Stimulated activated CD8-positive, alpha-beta memory T cell treated with anti-CD3 and anti-CD28 coated beads, Interleukin-15, amount 100 ng/mL, for 4 hours (primary cell): ENCODE results near the gene P3H1.
"Not testable (repeated sequence)": the region's sequence is repeated elsewhere in the genome, so short reads cannot be mapped to it uniquely, and the experiment has no call there.

Source experiments
- DNase-seq, 2 donors: peaks; one replicate each; pipeline ENCODE4 v3.0.0-alpha.2; 2020; ENCODE audit warnings: low read depth in 2 of 2

Gene P3H1

DNA sequence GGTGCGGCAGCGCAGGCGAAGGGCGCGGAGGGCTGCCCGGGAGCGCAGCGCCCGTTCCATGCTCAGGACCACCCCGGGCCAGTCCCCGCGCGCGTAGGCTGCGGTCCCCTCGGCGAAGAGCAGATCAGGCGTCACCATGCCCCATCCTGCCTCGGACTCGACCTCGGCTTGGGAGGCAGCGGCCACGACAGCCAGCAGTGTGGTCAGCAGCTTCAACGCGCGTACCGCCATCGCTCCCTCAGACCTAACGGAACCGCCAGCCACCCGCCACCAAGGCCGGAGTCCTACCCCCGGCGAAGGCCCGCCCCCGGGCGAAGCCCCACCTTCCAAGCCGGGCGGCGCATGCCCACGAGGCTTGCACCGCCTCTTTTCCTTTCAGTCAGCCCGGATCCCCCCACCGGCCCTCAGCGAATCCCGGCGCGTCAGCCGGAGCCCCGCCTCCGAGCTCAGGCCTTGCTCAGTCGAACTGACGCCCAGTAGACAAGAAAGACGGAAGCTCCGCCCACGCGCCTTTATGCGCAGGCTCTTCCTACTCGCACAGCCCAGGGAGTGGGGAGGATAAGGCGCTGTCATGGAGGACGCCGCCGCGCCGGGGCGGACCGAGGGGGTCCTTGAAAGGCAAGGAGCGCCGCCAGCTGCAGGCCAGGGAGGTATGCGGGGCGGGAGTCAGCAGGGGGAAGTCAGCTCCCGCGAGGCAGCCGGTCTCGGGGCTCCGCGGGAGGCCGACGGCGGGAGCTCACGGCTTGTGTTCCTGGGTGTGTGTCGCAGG, at the start of gene P3H1, which contains the start of gene C1orf50:
Gene P3H1, minus strand, starts transcription at position 288 of the 769 bp plus-strand sequence. Its CDS starts 57 bp downstream, at position 231.
Gene C1orf50, plus strand, starts transcription at position 509 of the 769 bp plus-strand sequence. Its CDS starts 63 bp downstream, at position 572.
- DNase-seq: peak; percentile 100

DNA sequence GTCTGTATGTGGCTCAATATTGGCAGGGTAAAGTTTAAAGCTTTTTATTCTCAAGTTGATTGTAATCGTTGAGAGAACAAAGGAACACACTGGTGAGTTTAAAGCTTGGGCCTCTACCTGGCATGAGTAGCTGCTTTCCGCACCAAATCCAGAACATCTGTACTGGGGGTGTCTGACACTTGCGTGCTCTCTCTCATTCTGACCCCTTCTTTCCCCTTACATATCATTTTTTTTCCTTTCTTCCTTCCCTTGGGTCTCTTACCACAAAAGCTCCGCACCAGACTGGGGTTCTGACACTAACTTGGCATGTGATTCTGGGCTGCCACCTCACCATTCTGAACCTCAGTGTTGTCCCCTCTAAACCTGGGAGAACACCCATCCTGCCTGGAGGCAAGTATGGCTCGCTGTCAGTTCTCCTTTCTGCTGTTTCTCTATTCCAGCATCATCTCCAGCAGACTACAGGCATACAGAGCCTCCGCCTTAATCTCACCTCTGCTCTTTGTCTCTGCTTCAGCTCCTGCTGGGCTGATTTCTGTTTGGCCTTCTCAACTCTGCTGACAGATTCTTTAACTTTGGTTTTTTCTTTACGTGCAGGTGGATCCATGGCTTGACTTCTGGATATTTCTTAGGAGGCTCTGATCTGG, 49.2 kb upstream of the P3H1 start:
- DNase-seq: no peak

GRCh38 chr1:42814815-42815214, 48.0 kb upstream of the P3H1 start:
- not testable (repeated sequence) for DNase-seq

GRCh38 chr1:42807056-42807668, 40.3 kb upstream of the P3H1 start:
- DNase-seq: no peak

DNA sequence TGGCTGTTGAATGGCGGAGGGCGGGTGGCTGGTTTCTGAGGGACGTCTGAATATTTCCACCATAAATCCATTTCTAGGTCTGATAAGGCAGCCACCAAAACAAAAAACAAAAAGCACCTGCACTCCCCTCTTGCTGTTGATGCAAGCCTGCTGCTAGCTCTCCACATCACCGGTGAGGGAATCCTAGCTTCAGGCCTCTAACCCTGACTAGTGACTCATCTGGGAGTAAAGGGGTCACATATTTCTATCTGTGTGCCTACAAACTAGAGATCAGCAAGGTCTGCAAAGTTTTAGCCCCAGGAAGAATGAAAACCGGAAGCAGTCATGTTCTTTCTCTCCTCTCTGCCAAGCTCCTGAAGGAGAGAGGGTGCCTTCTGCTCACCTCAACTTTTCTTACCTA, 39.8 kb upstream of the P3H1 start:
- no peak for DNase-seq

DNA sequence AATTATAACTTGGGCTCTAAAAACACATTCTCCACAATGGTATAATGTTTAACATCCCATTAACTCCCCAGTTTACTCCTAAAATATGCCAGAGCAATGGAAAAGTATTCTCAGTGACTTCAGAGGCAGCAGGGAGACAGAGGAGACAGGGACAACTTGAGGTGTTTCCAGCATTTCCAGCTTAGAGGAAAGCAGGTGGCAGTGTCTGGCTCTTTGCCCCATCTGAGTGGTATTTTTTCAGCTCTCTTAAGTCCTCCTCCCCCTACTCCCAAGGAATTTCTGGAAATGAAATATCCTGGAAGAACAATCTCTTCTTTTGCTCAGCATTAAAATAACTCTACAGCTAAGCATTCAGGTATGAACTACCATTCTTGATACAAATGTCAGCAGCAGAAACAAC, 39.3 kb upstream of the P3H1 start:
- no peak for DNase-seq

DNA sequence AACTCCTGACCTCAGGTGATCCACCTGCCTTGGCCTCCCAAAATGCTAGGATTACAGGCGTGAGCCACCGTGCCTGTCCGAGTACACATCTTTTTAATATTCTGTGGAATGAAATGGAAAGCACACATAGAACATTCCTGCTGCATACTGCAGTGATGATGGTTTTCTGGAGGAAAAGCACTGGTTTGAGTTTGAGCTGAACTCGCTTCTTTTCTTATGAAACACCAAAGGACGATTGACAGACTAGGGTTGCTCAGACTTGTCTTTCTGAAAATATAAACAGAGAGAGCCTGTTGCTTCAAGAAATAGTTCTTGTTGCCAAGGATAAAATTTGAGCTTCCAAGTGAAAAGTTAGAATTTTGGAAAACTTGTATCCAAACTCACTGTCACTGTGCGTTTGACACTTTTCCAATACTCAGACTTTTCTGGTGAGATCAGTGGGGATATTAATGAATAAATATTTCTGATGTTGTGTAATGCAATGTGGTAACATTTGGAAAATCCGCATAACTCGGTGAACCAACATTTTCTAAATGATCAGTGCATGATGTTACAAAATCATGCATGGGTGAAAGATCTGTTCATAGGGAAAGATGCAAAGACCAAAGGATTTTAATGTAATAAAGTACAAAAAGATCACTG, 35.1 kb upstream of the P3H1 start:
- DNase-seq: no peak

- DNase-seq: no peak
Observed at GRCh38 chr1:42797979-42798378, 31.2 kb upstream of the P3H1 start.

DNA sequence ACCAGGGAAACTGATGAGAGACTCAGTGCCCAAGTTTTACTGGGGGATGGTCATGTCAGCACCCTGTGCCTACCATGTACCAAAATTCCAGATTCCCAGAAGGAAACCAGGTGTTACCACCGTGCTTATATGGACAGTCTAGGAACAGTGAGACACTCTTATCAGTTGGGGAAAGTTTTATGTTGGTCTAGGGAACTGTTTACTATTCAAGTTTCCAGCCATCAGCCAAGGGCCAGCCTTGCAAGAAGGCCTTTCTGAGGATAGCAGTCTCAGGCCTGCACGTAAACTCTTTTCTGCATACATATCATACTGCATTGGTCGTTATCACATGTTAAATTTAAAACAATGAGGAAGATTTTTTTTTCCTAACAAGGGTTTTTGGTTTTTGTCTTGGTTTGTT, 30.6 kb upstream of the P3H1 start:
- no peak for DNase-seq

- no peak for DNase-seq
Observed at GRCh38 chr1:42793824-42794223, 27.0 kb upstream of the P3H1 start.

GRCh38 chr1:42788021-42788420, 21.2 kb upstream of the P3H1 start:
- DNase-seq: no peak

DNA sequence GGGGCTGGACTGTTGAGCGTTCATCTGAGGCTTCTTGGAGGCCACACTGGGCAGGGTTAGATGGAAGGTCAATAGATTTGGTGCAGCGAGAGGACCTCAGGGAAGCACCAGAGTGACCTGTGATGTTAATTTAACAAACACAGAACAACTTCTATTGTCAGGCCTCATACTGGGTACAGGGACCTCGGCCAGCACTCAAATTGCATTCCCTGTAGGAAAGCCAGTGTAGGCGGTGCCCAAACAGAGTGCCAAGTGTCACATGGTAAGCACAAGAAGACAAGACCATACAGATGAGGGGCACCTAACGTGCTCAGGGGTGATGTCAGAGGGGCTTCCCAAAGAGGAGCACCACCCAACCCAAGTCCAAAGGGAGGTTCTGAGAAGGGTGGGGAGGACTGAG, 19.3 kb upstream of the P3H1 start:
- DNase-seq: no peak

DNA sequence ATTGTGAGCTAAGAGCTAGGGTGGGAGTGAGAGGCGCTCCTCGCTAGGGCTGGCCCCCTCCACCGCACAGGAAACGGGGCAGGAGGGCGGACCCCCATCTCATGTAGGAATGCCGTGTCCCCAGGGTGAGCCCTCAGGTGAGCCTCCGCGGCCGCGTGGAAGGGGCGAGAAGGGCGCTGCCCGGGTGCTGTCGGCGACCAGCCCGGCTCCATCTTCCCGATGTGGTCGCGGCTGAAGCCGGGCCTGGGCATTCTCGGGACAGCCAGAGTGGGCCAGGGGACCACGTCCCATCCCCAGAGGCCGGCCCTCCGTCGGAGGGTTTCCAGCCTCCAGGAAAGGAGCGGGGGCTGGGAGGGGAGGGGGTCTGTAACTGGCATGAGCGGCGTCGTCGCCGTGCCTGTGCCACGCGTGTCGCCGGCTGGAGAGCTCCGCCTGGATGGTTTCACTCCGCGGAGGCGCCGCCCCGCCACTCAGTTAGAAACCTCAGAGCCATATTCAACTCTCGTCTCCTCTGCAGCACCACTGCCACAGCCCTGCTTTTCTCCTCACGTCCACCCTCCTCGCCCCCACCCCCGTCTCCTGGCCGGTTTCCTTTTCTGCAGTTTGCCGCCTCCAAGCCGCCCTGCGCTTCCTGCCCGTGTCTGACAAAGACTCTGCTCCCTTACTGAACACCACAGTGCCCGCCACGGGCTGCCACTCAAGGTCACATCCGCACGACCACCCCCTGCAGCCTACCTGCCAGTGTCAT, 18.3 kb upstream of the P3H1 start, which contains the start of gene TMEM269:
Gene TMEM269, plus strand, starts transcription at position 46 of the 748 bp plus-strand sequence. CDS start 4,903 bp downstream, outside the sequence.
- DNase-seq: peak; percentile 5 to 8

DNA sequence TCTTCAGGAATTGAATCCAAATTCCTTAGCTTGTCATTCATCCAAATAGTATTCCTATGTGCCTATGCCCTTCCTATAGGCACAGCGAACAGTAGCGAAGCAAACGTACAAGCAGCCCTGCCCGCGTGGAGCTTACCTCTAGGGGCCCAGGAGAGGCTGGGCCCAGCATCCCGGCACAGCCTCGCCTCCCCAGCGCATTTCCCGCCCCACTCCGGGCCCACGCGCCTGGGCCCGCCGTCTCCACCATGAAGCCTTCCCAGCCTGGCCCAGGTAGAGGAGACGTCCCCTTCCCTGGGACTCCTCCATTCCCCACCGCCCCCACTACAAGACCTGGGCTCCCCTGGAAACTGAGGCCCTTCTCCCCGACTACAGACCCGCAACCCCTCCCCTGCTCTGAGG, 17.7 kb upstream of the P3H1 start:
- DNase-seq: no peak

DNA sequence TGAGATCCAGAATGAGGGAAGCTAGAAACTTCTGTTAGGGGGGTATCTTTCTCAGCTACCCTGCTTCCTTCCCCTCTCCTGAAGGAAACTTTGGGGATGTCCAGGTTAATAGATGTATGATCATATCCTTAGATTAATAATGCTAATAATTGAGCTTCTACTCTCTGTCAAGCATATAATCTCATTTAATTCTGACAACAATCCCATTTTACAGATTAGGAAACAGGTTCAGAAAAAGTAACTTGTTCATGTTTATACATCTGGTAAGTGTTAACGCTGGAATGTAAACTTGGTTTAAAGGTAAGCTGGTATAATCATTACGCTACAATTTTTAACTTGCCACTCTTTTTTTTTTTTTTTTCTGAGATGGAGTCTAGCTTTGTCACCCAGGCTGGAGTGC, 16.3 kb upstream of the P3H1 start:
- no peak for DNase-seq

DNA sequence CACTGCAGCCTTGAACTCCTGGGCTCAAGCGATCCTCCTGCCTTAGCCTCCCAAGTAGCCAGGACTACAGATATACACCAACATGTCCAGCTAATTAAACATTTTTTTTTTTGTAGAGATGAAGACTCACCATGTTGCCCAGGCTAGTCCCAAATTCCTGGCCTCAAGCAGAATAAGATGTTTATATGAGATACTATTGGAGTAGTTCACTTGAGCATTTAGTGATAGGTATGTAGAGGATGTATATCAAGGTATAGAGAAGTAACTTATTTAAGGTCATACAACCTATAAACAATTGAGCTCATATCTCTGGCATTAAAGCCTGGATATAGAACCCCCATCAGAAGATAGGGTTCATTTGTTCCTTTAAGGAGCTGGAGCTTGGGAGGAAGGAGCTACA, 13.3 kb upstream of the P3H1 start:
- DNase-seq: no peak

DNA sequence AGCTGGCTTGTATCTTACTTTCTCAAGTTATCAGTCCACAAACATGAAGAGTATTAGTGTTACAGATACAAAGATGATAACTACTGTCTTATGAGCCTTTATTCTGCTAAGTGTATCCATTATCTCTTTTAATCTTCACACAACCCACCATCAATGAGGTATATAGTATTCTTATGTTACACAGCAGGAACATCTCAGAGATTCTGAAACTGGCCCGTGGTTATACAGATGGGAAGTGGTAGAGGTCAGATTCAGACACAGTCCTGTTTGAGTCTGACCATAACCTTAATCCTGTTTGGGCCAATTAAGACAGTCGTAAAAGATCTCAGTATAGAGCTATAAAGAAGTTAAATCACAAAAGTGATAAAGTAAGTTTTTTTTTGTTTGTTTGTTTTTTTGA, 12.9 kb upstream of the P3H1 start:
- no peak for DNase-seq

DNA sequence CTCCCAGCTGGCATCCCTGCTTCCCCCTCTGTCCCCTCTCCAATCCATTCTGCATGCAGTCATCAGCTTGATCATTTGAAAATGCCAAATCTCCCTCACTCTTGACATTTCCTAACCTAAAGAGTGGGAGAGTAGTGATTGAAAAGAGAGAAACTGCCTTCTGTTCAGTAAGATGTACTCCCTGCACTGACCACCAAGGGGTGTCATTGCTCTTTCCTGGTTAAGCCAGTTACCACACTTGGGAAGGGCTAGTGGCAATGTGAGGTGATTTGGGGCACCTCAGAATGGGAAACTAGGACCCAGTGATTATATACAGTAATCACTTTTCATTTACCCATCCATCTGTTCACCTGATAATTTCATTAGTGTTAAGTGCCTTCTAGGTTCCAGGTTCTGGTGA, 11.0 kb upstream of the P3H1 start:
- no peak for DNase-seq

DNA sequence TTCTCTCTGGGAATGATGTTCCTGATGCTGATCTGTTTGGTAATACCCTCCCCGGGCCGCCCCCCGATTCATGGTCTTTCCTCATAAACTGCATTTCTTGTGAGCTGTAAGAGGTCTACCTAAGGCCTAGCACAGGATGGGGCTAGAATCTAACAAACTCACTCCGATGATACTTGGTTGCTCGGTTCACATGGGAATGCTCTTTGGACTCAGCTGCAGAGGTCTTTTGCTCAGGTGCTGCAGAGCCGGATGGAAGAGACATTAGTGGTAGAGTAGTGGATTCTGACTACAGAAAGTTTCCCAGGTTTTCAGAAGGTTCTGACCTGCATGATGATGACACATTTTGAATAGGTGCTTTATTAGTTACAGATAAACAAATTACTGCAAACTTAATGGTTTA, 9.7 kb upstream of the P3H1 start:
- DNase-seq: no peak

DNA sequence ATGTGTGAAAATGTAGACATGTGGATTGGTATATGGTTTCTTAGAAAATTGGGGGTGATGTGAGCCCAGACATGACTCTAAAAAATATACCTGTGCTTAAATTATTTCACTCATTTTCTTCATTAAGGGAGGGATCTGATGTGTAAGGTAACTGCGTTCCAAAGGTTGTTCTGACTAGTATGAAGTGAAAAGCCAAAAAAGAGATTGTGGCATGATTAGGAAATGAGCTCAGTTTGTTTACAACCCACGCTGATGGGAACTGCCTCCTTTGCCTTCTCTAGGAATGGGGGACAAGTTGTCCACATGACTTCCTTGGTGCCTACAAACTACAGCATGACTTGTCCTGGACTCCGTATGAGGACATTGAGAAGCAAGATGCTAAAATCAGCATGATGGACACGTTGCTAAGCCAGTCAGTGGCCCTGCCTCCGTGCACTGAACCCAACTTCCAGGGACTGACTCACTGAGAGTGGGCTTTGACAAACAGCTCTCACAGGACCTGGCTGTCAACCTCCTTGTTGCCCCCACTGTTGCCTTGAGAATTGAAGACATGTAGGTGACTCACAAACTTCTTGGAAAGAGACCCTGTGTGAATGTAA, 8.2 kb upstream of the P3H1 start:
- no peak for DNase-seq

- no peak for DNase-seq
Observed at GRCh38 chr1:42773420-42773819, 6.6 kb upstream of the P3H1 start.
